ENCODE measurements around the gene CDK17. TPM values are rescaled to one million over a fixed set of nuclear protein-coding genes. Genes with fewer than 3 reads are reported as not detected.

The CDK17 gene
- total and polyA plus RNA-seq, 2 of the 8 experiments (the other 6 are each of a cell fraction or from before 2014, with no cell fraction given) = 5.8 to 20.0 TPM

- no peak overlapping the region for H4K5ac ChIP-seq (ENCODE audit: insufficient read length, low read depth, low read length)
- no peak overlapping the region for H2BK12ac ChIP-seq (ENCODE audit: low read depth, low read length)
- peaks cover 0 to 2% of the 10 kb centered on the region in 2 experiments; a peak in 1 of 4 replicates for H3K79me2 ChIP-seq (ENCODE audit: control insufficient read depth in 1 of 2, insufficient read depth in 2 of 2, low read length in 2 of 2)
- DNase-seq (ENCODE audit: low read depth in 1 of 2, low spot score in 2 of 2) (no peak), FAIRE-seq (no peak)
- no peak overlapping the region for H3K4ac ChIP-seq (replicated peaks; ENCODE audit: insufficient read length, low read depth, low read length)
- H3K18ac ChIP-seq (ENCODE audit: extremely low read depth, low read length) = no peak overlapping the region
- no peak overlapping the region for H3K4me2 ChIP-seq (ENCODE audit: insufficient read depth in 1 of 2, low read depth in 2 of 2, low read length in 2 of 2)
- no peaks in the 10 kb centered on the region for H3K9me3 ChIP-seq (ENCODE audit: insufficient read depth in 2 of 2, low read depth in 1 of 2, low read length in 1 of 2)
- H2BK15ac ChIP-seq (ENCODE audit: low read length) = no peak overlapping the region
- H4K8ac ChIP-seq (ENCODE audit: extremely low read depth, insufficient read depth, low read length) = no peak overlapping the region
- no peak overlapping the region for H2AK5ac ChIP-seq (ENCODE audit: low read depth, low read length)
- no peak overlapping the region for H3K9ac ChIP-seq (replicated peaks in 1 of 4; ENCODE audit: extremely low read depth in 1 of 4, low read depth in 3 of 4, low read length in 3 of 4)
- H2AFZ ChIP-seq (ENCODE audit: low read length) = no peak overlapping the region
- no peaks in the 10 kb centered on the region for H3K79me1 ChIP-seq (ENCODE audit: low read depth, low read length)
- CTCF ChIA-PET (ENCODE audit: partially characterized antibody) = interaction anchor here (1.0 kb wide), 1 partner anchor 106 kb away, joined by 3 read pairs; no protein-coding TSS in a partner anchor
- no peak overlapping the region for H3K4me3 ChIP-seq (ENCODE audit: extremely low read depth in 1 of 4, insufficient read depth in 2 of 4, low read depth in 3 of 4, low read length in 4 of 4)
- no peak overlapping the region for H2BK5ac ChIP-seq (ENCODE audit: low read depth, low read length)
- no peak overlapping the region for H3K14ac ChIP-seq (ENCODE audit: insufficient read length)
- no peaks in the 10 kb centered on the region for H4K20me1 ChIP-seq (replicated peaks in 1 of 2; ENCODE audit: control insufficient read depth in 1 of 2, insufficient read depth in 2 of 2, low read length in 2 of 2)
- H3K56ac ChIP-seq (replicated peaks; ENCODE audit: insufficient read length, low read depth, low read length) = no peak overlapping the region
- no peaks in the 10 kb centered on the region for H3K27me3 ChIP-seq (replicated peaks in 1 of 4; ENCODE audit: control insufficient read depth in 3 of 4, extremely low read depth in 1 of 4, insufficient read depth in 3 of 4, low read length in 3 of 4)
- POLR2A ChIA-PET (ENCODE audit: partially characterized antibody) = no interaction called here
- H4K91ac ChIP-seq (replicated peaks; ENCODE audit: insufficient read length, low read length) = no peak overlapping the region
- H2BK20ac ChIP-seq (ENCODE audit: low read length) = no peak overlapping the region
- no peaks in the 10 kb centered on the region for H3K23me2 ChIP-seq (ENCODE audit: low read depth, low read length)
- no peak overlapping the region for H2BK120ac ChIP-seq (replicated peaks; ENCODE audit: low read depth, low read length)
- no peak overlapping the region for H3K27ac ChIP-seq (ENCODE audit: low read depth, low read length)
- peaks cover 0 to 1% (median 0%) of the 10 kb centered on the region in 4 experiments; a peak in 1 of 7 replicates for H3K4me1 ChIP-seq (replicated peaks in 1 of 4; ENCODE audit: control insufficient read depth in 3 of 4, insufficient read depth in 4 of 4, low read length in 3 of 4)
- H3K36me3 ChIP-seq (ENCODE audit: control insufficient read depth in 2 of 4, insufficient read depth in 4 of 4, low read length in 3 of 4) = peaks cover 0 to 11% (median 0%) of the 10 kb centered on the region in 4 experiments; a peak in 2 of 8 replicates
- no peak overlapping the region for H3K23ac ChIP-seq (ENCODE audit: insufficient read length)
- TF ChIP-seq CBX5 (IDR thresholded peaks at IDR 0.05; ENCODE audit: low read depth, low read length) = no peak
- no peak for TF ChIP-seq BRCA1 (IDR thresholded peaks at IDR 0.05; ENCODE audit: low read depth, low read length)
- TF ChIP-seq NRF1 (IDR thresholded peaks at IDR 0.05; ENCODE audit: low read depth, low read length) = no peak
- no peak for TF ChIP-seq SIN3A (conservative IDR thresholded peaks at IDR 0.05 in 1 of 2, IDR thresholded peaks at IDR 0.05 in 1 of 2; ENCODE audit: low read depth in 1 of 2, low read length in 2 of 2)
- TF ChIP-seq E2F6 (IDR thresholded peaks at IDR 0.05) = no peak
- TF ChIP-seq TAF7 (optimal IDR thresholded peaks at IDR 0.05; ENCODE audit: borderline replicate concordance, low read depth, low read length) = no peak
- TF ChIP-seq SAP30 (IDR thresholded peaks at IDR 0.05; ENCODE audit: insufficient read depth, insufficient replicate concordance, low read length) = no peak
- TF ChIP-seq GABPA (IDR thresholded peaks at IDR 0.05; ENCODE audit: borderline replicate concordance, insufficient read depth, low read length) = no peak
- TF ChIP-seq JUN (IDR thresholded peaks at IDR 0.05; ENCODE audit: low read depth, low read length) = no peak
- TF ChIP-seq HDAC6 (IDR thresholded peaks at IDR 0.05; ENCODE audit: low read depth, low read length) = no peak
- no peak for TF ChIP-seq NANOG (IDR thresholded peaks at IDR 0.05; ENCODE audit: insufficient read depth, low read depth, low read length, poor library complexity, severe bottlenecking)
- TF ChIP-seq USF2 (IDR thresholded peaks at IDR 0.05; ENCODE audit: low read length) = no peak
- no peak for TF ChIP-seq SIRT6 (IDR thresholded peaks at IDR 0.05; ENCODE audit: low read length)
These were observed 86.6 kb downstream of the CDK17 start for GRCh38 chr12:96313606-96314005.
